GM10248 (cell line): ENCODE data around the gene MRPL34.

Source experiments
- CTCF ChIA-PET: fragments of 300-600 bp; sonication (Branson Sonifier 250); formaldehyde crosslinking; extraction: SDS; loops from one replicate; lab custom pipeline; 2021; ENCODE audit warnings: antibody characterized with exemption; lab: Yijun Ruan, JAX
- POLR2A ChIA-PET: fragments of 350-650 bp; sonication (Branson Sonifier 250); formaldehyde crosslinking; extraction: SDS; loops from one replicate; lab custom pipeline; 2020; ENCODE audit warnings: antibody characterized with exemption; lab: Yijun Ruan, JAX
- DNase-seq: peaks from one replicate; pipeline ENCODE4 v3.0.0; 2012; ENCODE audit errors: extremely low spot score
- CTCF ChIP-seq: IDR thresholded peaks from 2 replicates; pipeline ENCODE4 v1.5.1; 2012; ENCODE audit warnings: mild to moderate bottlenecking, low read depth; ENCODE audit errors: extremely low read depth, missing control alignments, control extremely low read depth

MRPL34 gene

GRCh38 chr19:17321655-17322489 lies 16.2 kb downstream of the MRPL34 start:
- CTCF ChIA-PET, result interaction anchor here (0.9 to 1.5 kb wide), 4 partner anchors 10 to 62 kb away, joined by 3 to 4 read pairs (median 3); partner anchors contain the start of gene MRPL34
- POLR2A ChIA-PET, result interaction anchor here (0.9 to 1.2 kb wide), 2 partner anchors 10 to 13 kb away, joined by 4 read pairs; partner anchors contain the start of gene DDA1
- no peak for DNase-seq
- TF ChIP-seq CTCF, result no peak

- ChIA-PET CTCF (no interaction called here), POLR2A (no interaction called here)
- no peak for DNase-seq
- no peak for TF ChIP-seq CTCF
Observed at GRCh38 chr19:17322854-17323253, 17.2 kb downstream of the MRPL34 start.

DNA sequence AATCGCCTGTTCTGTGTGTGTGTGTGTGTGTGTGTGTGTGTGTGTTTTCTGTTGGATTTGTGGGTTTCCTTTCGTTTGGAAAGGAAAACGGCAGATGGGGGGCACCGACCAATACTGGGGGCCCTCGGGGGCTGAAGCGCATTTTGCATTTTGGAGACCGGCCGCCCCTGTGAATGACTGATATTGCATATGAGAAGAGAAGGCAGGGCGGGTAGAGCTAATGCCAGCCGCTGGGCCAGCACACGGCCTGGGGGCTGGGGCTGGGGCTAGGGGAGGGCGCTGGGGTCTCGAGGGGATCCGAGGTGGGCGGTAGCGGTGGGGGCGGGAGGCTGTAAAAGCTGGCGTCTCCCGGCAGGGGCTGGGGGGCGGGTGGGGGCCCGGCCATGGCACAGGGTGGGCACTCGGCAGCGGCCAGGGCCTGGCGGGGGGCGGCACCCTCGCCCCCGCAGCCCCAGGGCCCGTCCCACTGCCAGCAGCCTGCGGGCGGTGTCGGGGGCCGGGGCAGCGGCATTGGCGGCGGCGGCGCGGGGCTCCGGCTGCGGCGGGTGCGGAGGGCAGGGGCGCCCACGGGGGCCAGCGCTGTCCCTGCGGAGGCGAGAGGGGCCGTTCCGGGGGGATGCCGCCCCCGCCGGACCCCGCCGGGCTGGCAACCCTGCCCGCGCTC lies 17.8 kb downstream of the MRPL34 start:
- ChIA-PET CTCF (interaction anchor here (2.1 kb wide), 1 partner anchor 63 kb away, joined by 5 read pairs; no protein-coding TSS in a partner anchor), POLR2A (no interaction called here)
- TF ChIP-seq CTCF, result no peak

GRCh38 chr19:17323964-17324332 lies 18.3 kb downstream of the MRPL34 start:
- ChIA-PET CTCF (interaction anchor here (2.1 kb wide), 1 partner anchor 62 kb away, joined by 5 read pairs; no protein-coding TSS in a partner anchor), POLR2A (no interaction called here)

More for the DNA sequence above, 17.8 kb downstream of the MRPL34 start:
- no peak for DNase-seq

DNA sequence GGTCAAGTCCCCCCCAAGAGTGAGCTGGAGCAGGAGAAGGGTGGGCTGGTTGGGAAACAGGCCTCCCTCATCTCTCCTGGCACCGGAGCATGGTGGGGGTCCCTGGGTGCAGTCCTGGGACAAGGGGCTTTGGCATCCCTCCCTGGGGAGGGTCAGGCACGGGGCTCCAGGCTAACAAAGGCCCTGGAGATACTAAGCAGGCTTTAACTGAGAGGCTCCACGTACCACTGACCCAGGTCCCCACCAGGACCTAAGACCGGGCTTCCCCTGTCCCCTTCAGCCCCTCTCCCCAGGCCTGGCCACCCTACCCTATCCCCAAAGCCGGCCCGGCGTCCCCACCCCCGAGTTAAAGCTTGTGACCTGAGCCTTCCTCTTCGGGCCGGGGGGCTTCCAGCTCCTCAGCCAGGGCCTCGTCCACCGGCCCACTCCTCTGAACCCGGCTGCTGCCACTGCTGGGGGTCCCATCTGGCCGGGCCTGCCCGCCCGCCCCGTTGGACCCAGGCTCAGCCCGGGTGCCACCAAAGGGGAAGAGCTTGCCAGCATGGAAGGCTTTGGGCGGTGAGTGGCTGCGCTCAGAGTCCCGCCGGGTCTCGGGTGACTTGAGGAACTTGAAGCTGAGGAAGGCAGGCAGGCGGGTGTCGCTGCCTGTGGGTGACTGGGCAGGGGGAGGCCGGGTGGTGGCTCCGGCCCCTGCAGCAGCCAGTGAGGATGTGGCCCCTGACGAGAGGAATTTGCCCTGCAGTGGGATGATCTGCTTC lies 18.9 kb downstream of the MRPL34 start:
- POLR2A ChIA-PET, result no interaction called here
- no peak for DNase-seq
- no peak for TF ChIP-seq CTCF
- CTCF ChIA-PET, result interaction anchor here (2.1 kb wide), 1 partner anchor 61 kb away, joined by 5 read pairs; no protein-coding TSS in a partner anchor

More at GRCh38 chr19:17323964-17324332, 18.3 kb downstream of the MRPL34 start:
- no peak for DNase-seq
- no peak for TF ChIP-seq CTCF

DNA sequence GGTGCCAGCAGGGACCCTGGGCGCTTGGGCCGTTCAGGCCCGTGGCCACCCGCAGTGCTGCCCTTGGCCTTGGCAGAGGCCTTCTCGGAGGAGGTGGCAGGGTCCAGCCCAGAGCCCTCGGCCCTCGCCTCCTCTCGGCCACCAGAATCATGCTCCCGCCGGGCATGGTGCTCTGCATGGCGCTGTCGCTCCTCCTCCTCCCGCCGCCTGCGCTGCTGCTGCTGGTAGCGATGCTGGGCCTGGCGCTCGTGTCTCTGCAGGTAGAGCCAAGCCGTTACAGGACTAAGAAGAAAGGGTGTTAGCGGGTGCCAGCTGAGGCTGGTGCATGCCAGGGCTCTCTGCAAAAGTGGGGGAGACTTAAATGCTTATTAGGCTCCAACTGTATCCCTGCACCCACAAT lies 19.5 kb downstream of the MRPL34 start:
- DNase-seq, result no peak
- ChIA-PET POLR2A (interaction anchor here (0.6 kb wide), 1 partner anchor 64 kb away, joined by 3 read pairs; no protein-coding TSS in a partner anchor), CTCF (interaction anchor here (2.1 kb wide), 1 partner anchor 61 kb away, joined by 5 read pairs; no protein-coding TSS in a partner anchor)
- no peak for TF ChIP-seq CTCF
